Measurements from ENCODE around the gene MRPL36.

The MRPL36 gene

DNA sequence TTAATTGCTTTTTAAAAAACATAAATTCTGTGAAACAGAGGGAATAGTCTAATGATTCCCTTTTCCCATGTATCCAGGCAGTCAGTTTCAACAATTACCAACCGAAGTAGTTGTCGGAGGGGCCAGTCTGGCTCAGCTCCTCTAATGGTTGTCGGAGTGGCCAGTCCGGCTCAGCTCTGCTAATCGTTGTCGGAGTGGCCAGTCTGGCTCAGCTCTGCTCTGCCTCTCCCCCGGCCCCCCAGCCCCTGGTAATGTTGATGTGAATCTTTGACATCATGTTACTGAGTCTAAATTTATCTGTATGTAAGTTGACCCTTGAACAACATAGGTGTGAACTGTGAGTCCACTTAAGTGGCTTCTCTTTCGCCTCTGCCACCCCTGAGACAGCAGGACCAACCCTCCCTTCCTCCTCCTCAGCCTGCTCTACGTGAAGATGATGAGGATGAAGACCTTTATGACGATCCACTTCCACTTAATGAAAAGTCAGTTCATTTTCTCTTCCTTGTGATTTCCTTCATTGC lies 11.0 kb upstream of the MRPL36 start:
- peaks cover 67% of the 10 kb centered on the region for H3K36me3 ChIP-seq (replicated peaks)
- in situ Hi-C loops (cut with HindIII; ENCODE audit: low pct_ligation_motif_present, low sequenced_read_pairs) = no loop called here
- no peak overlapping the region for H3K4me3 ChIP-seq (ENCODE audit: low read depth, low read length)
- TF ChIP-seq CTCF (IDR thresholded peaks at IDR 0.05; ENCODE audit: low read depth, low read length, missing control alignments) = no peak
- no peak for DNase-seq
- no peak overlapping the region for H3K27ac ChIP-seq
- no peaks in the 10 kb centered on the region for H3K27me3 ChIP-seq (replicated peaks)

DNA sequence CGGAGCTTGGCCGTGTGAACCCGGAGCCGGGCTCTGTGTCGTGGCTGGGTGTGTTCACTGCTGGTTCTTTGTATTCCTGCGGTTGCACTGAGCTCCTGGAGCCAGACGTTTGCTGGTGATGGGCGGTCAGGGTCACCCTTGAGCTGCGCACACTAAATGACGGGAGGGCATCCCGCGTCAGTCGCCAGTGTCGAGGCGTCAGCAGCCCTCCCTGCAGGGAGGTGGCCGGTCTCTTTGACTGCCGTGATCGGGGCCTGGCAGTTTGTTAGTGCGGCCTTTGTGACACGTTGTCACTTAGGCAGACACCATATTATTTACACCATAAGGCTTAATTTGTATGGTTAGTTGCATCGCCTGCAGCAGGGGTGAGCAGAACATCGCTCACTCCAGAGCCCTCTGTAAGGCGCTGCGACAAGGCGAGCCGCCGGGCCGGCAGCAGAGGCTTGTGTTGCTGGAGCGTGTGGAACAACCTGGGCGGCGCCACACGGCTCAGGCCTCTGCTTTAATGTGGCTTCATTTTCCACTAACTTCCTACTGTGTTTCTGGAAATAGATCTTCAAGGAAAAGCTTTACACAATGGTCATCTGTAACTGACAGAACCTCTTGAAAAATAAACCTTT lies 9.9 kb upstream of the MRPL36 start:
- in situ Hi-C loops (cut with HindIII; ENCODE audit: low pct_ligation_motif_present, low sequenced_read_pairs) = no loop called here
- Histone ChIP-seq H3K27ac (no peak overlapping the region), H3K27me3 (replicated peaks) (no peaks in the 10 kb centered on the region), H3K4me3 (ENCODE audit: low read depth, low read length) (no peak overlapping the region), H3K36me3 (replicated peaks) (peaks cover 66% of the 10 kb centered on the region)
- no peak for DNase-seq
- no peak for TF ChIP-seq CTCF (IDR thresholded peaks at IDR 0.05; ENCODE audit: low read depth, low read length, missing control alignments)

DNA sequence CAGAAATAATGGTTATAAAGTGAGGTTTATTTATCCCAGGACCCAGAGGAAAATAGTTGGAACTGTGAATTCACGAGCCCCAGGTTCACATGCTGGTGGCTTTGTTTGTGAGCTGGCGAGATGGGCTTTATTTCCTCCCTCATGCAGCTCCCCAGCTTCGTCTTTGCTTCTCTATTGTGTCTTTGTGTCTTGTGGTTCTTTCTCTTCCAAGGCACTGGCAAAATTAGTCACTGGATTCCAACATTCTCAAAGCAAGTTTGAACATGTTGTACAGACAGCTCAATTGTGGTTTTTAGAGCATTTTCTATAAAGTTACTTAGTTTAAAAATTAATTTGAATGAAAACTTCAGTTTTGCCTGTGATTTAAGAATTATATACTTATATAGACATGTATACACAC lies 8.8 kb upstream of the MRPL36 start:
- no peak overlapping the region for H3K4me3 ChIP-seq (ENCODE audit: low read depth, low read length)

GRCh38 chr5:1807451-1808185 lies 8.0 kb upstream of the MRPL36 start:
- Histone ChIP-seq H3K4me3 (ENCODE audit: low read depth, low read length) (no peak overlapping the region), H3K27me3 (replicated peaks) (no peaks in the 10 kb centered on the region), H3K27ac (no peak overlapping the region), H3K36me3 (replicated peaks) (peaks cover 66% of the 10 kb centered on the region)
- TF ChIP-seq CTCF (IDR thresholded peaks at IDR 0.05; ENCODE audit: low read depth, low read length, missing control alignments) = no peak
- DNase-seq = no peak
- in situ Hi-C loops (cut with HindIII; ENCODE audit: low pct_ligation_motif_present, low sequenced_read_pairs) = no loop called here

More for the DNA sequence above, 8.8 kb upstream of the MRPL36 start:
- in situ Hi-C loops (cut with HindIII; ENCODE audit: low pct_ligation_motif_present, low sequenced_read_pairs) = no loop called here
- H3K36me3 ChIP-seq (replicated peaks) = peaks cover 65% of the 10 kb centered on the region
- H3K27ac ChIP-seq = peak overlapping the region; percentile 28
- H3K27me3 ChIP-seq (replicated peaks) = no peaks in the 10 kb centered on the region
- TF ChIP-seq CTCF (IDR thresholded peaks at IDR 0.05; ENCODE audit: low read depth, low read length, missing control alignments) = no peak
- no peak for DNase-seq

DNA sequence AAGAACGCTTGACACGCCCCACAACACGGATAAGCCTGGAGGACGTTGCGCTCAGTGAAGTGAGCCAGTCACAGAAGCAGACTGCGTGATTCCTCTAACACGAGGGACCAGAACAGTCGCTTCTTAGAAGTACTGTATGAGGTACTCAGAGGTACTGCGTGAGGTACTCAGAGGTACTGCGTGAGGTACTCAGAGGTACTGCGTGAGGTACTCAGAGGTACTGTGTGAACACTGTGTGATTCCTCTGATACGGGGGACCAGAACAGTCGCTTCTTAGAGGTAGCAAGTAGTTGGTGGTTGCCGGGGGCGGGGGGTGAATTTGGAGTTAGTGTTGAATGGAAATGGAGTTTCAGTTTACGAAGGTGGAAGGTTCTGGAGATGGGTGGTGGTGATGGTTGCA lies 7.3 kb upstream of the MRPL36 start:
- Histone ChIP-seq H3K27me3 (replicated peaks) (no peaks in the 10 kb centered on the region), H3K4me3 (ENCODE audit: low read depth, low read length) (no peak overlapping the region), H3K27ac (no peak overlapping the region), H3K36me3 (replicated peaks) (peaks cover 63% of the 10 kb centered on the region)
- TF ChIP-seq CTCF (IDR thresholded peaks at IDR 0.05; ENCODE audit: low read depth, low read length, missing control alignments) = no peak
- in situ Hi-C loops (cut with HindIII; ENCODE audit: low pct_ligation_motif_present, low sequenced_read_pairs) = no loop called here
- no peak for DNase-seq
